NCI-H2196 treated with DMSO at 0.1 percent for 48 hours (cell line): ENCODE measurements around the gene RPL15.
"Not testable (repeated sequence)": the region's sequence is repeated elsewhere in the genome, so short reads cannot be mapped to it uniquely, and the experiment has no call there.

ENCODE experiments used
- DNase-seq: peaks from one replicate; lab custom pipeline; 2025; ENCODE audit not compliant: unreplicated experiment; lab: John Stamatoyannopoulos, UW

The RPL15 gene

GRCh38 chr3:23916886-23917678 lies at the start of gene RPL15, which contains the start of gene NKIRAS1:
Gene RPL15, plus strand, starts transcription at chr3:23917132. Its CDS starts 728 bp downstream, at chr3:23917860.
Gene NKIRAS1, minus strand, starts transcription at chr3:23916990. Its CDS starts 6,086 bp downstream, at chr3:23910904.
- peak; percentile 60 for DNase-seq

- DNase-seq: no peak
Observed at GRCh38 chr3:23867400-23867799, 49.5 kb upstream of the RPL15 start.

- DNase-seq: no peak
Observed at GRCh38 chr3:23867838-23868237, 49.1 kb upstream of the RPL15 start.

GRCh38 chr3:23869977-23870662 lies 46.8 kb upstream of the RPL15 start:
- DNase-seq: no peak

GRCh38 chr3:23870663-23871043 lies 46.3 kb upstream of the RPL15 start:
- DNase-seq: not testable (repeated sequence)

GRCh38 chr3:23871361-23871760 lies 45.6 kb upstream of the RPL15 start:
- not testable (repeated sequence) for DNase-seq

GRCh38 chr3:23872330-23872729 lies 44.6 kb upstream of the RPL15 start:
- no peak for DNase-seq

GRCh38 chr3:23873941-23874340 lies 43.0 kb upstream of the RPL15 start:
- DNase-seq: no peak

GRCh38 chr3:23874359-23875112 lies 42.4 kb upstream of the RPL15 start:
- no peak for DNase-seq

GRCh38 chr3:23875113-23875725 lies 41.7 kb upstream of the RPL15 start:
- no peak for DNase-seq

GRCh38 chr3:23876923-23877322 lies 40.0 kb upstream of the RPL15 start:
- no peak for DNase-seq

GRCh38 chr3:23877329-23877980 lies 39.5 kb upstream of the RPL15 start:
- DNase-seq: no peak

- no peak for DNase-seq
Observed at GRCh38 chr3:23879485-23879884, 37.4 kb upstream of the RPL15 start.

GRCh38 chr3:23880703-23881339 lies 36.1 kb upstream of the RPL15 start:
- no peak for DNase-seq

GRCh38 chr3:23881993-23882392 lies 34.9 kb upstream of the RPL15 start:
- not testable (repeated sequence) for DNase-seq

GRCh38 chr3:23882487-23882918 lies 34.4 kb upstream of the RPL15 start:
- no peak for DNase-seq

GRCh38 chr3:23884481-23884880 lies 32.5 kb upstream of the RPL15 start:
- DNase-seq: no peak

GRCh38 chr3:23885210-23885609 lies 31.7 kb upstream of the RPL15 start:
- DNase-seq: no peak

- no peak for DNase-seq
Observed at GRCh38 chr3:23886311-23886710, 30.6 kb upstream of the RPL15 start.

- no peak for DNase-seq
Observed at GRCh38 chr3:23888617-23889228, 28.2 kb upstream of the RPL15 start.
